Measurements from ENCODE around the gene TRRAP.
A peak's percentile ranks its signal among the peaks of the same experiment; 100 is the strongest.
"Not testable (repeated sequence)": the region's sequence is repeated elsewhere in the genome, so short reads cannot be mapped to it uniquely, and the experiment has no call there.

Gene TRRAP

GRCh38 chr7:98836811-98837629 lies 41.3 kb upstream of the TRRAP start:
- H3K4me1 ChIP-seq (ENCODE audit: control insufficient read depth in 1 of 2, insufficient read depth in 1 of 2, low read depth in 1 of 2, low read length in 1 of 2) = no peaks in the 10 kb centered on the region
- no peaks in the 10 kb centered on the region for H3K36me3 ChIP-seq
- no peaks in the 10 kb centered on the region for H3K9me3 ChIP-seq
- no peak overlapping the region for H3K4me3 ChIP-seq (ENCODE audit: low read depth in 1 of 2, low read length in 1 of 2)
- H3K27ac ChIP-seq = no peak overlapping the region
- TF ChIP-seq, protein P1, sequence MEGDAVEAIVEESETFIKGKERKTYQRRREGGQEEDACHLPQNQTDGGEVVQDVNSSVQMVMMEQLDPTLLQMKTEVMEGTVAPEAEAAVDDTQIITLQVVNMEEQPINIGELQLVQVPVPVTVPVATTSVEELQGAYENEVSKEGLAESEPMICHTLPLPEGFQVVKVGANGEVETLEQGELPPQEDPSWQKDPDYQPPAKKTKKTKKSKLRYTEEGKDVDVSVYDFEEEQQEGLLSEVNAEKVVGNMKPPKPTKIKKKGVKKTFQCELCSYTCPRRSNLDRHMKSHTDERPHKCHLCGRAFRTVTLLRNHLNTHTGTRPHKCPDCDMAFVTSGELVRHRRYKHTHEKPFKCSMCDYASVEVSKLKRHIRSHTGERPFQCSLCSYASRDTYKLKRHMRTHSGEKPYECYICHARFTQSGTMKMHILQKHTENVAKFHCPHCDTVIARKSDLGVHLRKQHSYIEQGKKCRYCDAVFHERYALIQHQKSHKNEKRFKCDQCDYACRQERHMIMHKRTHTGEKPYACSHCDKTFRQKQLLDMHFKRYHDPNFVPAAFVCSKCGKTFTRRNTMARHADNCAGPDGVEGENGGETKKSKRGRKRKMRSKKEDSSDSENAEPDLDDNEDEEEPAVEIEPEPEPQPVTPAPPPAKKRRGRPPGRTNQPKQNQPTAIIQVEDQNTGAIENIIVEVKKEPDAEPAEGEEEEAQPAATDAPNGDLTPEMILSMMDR (IDR thresholded peaks at IDR 0.05) = no peak
- H3K27me3 ChIP-seq = peaks cover 28% of the 10 kb centered on the region

GRCh38 chr7:98837630-98837972 lies 40.7 kb upstream of the TRRAP start:
- Histone ChIP-seq H3K36me3 (no peaks in the 10 kb centered on the region), H3K9me3 (no peaks in the 10 kb centered on the region), H3K4me1 (ENCODE audit: control insufficient read depth in 1 of 2, insufficient read depth in 1 of 2, low read depth in 1 of 2, low read length in 1 of 2) (no peaks in the 10 kb centered on the region), H3K27ac (no peak overlapping the region), H3K27me3 (peaks cover 28% of the 10 kb centered on the region), H3K4me3 (ENCODE audit: low read depth in 1 of 2, low read length in 1 of 2) (no peak overlapping the region)
- TF ChIP-seq, protein P1 (IDR thresholded peaks at IDR 0.05) = no peak

- Histone ChIP-seq H3K27me3 (peaks cover 32% of the 10 kb centered on the region), H3K4me3 (ENCODE audit: low read depth in 1 of 2, low read length in 1 of 2) (no peak overlapping the region), H3K27ac (no peak overlapping the region), H3K4me1 (ENCODE audit: control insufficient read depth in 1 of 2, insufficient read depth in 1 of 2, low read depth in 1 of 2, low read length in 1 of 2) (no peaks in the 10 kb centered on the region), H3K36me3 (no peaks in the 10 kb centered on the region), H3K9me3 (no peaks in the 10 kb centered on the region)
- TF ChIP-seq, protein P1 (IDR thresholded peaks at IDR 0.05) = no peak
Observed at GRCh38 chr7:98840096-98840495, 38.2 kb upstream of the TRRAP start.

DNA sequence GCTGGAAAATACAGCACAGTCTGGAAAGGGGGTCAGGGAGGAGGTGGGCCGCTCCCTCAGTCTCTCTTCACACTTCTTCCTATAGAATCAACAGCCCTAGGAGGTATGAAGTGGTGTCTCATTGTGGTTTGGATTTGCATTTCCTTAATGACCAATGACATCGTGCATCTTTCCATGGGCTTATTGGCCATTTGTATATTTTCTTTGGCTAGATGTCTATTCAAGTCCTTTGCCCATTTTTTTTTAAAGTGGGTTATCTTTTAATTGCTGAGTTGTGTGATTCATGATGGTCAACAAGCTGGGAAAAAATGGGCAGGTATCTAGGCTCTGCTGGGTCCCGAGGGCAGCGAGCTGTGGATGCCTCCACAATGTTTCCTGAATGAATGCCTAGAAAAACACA lies 37.6 kb upstream of the TRRAP start:
- Histone ChIP-seq H3K4me3 (ENCODE audit: low read depth in 1 of 2, low read length in 1 of 2) (no peak overlapping the region), H3K27ac (no peak overlapping the region), H3K9me3 (no peaks in the 10 kb centered on the region), H3K36me3 (no peaks in the 10 kb centered on the region), H3K4me1 (ENCODE audit: control insufficient read depth in 1 of 2, insufficient read depth in 1 of 2, low read depth in 1 of 2, low read length in 1 of 2) (no peaks in the 10 kb centered on the region), H3K27me3 (peaks cover 32% of the 10 kb centered on the region)
- TF ChIP-seq, protein P1 (IDR thresholded peaks at IDR 0.05) = no peak

DNA sequence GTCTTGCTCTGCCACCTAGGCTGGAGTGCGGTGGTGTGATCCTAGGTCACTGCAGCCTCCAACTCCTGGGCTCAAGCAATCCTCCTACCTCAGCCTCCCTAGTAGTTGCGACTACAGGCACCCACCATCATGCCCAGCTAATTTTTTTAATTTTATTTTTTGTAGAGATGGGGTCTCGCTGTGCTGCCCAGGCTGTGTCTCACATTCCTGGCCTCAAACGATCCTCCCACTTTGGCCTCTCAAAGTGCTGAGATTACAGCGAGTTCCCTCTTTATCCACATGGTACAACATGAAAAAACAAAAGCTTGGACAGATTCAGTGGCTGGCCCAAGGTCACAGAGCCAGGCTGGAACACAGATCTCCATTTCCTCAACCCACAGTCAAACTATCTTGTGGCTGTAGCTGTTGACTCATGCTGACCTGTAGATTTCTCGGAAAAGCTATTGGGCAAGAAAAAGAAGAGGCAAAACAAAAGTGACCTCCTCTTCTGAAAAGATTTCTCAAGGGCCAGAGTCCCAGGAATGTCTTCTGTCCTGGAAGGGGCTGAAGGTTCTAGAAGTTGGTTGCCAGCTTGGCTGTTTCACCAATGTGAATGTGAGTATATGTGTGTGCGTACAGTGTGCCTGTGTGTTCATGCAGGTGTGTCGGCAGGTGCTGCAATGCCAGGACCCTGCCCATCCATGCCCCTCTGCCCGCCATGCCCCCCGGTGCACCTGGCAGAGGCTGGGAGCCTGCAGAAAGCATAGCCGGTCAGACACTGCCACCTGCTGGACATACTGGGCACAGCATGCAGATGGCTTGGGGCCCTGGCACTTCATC lies 36.9 kb upstream of the TRRAP start:
- H3K4me1 ChIP-seq (ENCODE audit: control insufficient read depth in 1 of 2, insufficient read depth in 1 of 2, low read depth in 1 of 2, low read length in 1 of 2) = no peaks in the 10 kb centered on the region
- no peaks in the 10 kb centered on the region for H3K36me3 ChIP-seq
- TF ChIP-seq, protein P1 (IDR thresholded peaks at IDR 0.05) = peak; percentile 93
- H3K27ac ChIP-seq = no peak overlapping the region
- no peaks in the 10 kb centered on the region for H3K9me3 ChIP-seq
- no peak overlapping the region for H3K4me3 ChIP-seq (ENCODE audit: low read depth in 1 of 2, low read length in 1 of 2)
- peaks cover 32% of the 10 kb centered on the region for H3K27me3 ChIP-seq

DNA sequence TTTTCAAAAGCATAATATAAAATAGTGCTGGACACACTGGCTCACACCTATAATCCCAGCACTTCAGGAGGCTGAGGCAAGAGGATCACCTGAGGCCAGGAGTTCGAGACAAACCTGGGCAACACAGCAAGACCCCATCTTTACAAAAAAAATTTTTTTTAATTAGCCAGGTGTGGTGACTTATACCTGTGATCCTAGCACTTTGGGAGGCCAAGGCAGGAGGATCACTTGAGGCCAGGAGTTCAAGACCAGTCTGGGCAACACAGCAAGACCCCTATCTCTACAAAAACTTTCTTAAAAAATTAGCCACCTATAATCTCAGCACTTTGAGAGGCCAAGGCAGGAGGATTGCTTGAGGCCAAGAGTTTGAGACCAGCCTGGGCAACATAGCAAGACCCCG lies 35.8 kb upstream of the TRRAP start:
- H3K36me3 ChIP-seq; H3K4me1 ChIP-seq (ENCODE audit: control insufficient read depth in 1 of 2, insufficient read depth in 1 of 2, low read depth in 1 of 2, low read length in 1 of 2); H3K27ac ChIP-seq; H3K9me3 ChIP-seq; H3K4me3 ChIP-seq (ENCODE audit: low read depth in 1 of 2, low read length in 1 of 2): not testable (repeated sequence)
- H3K27me3 ChIP-seq = peaks cover 26% of the 10 kb centered on the region
